HEK293 (cell line): Measurements from ENCODE around the gene FRMPD2.

Source experiments
- CTCF ChIA-PET: fragments of 350-600 bp; formaldehyde crosslinking; extraction: SDS; loops from one replicate; lab custom pipeline; 2021; ENCODE audit warnings: antibody characterized with exemption; lab: Yijun Ruan, JAX
- POLR2A ChIA-PET: fragments of 300-600 bp; formaldehyde crosslinking; extraction: SDS; loops from one replicate; lab custom pipeline; 2020; ENCODE audit warnings: antibody characterized with exemption, inconsistent platforms; lab: Yijun Ruan, JAX
- H3K27ac ChIP-seq: fragments of 200-500 bp; sonication (Bioruptor generic); 2 replicates; pipeline ENCODE4 v1.5.1; 2014; ENCODE audit warnings: low read depth, low read length, control low read depth, inconsistent platforms; ENCODE audit errors: extremely low read depth
- H3K36me3 ChIP-seq, 2 experiments: fragments of 200-500 bp in 1 of 2; sonication (Bioruptor generic) in 1 of 2; 1 replicate in 1 of 2; 2 replicates in 1 of 2; pipeline ENCODE4 v1.5.1; 2014 to 2017; ENCODE audit warnings: inconsistent platforms in 2 of 2, low read length in 2 of 2; ENCODE audit not compliant: control insufficient read depth in 2 of 2, insufficient read depth in 1 of 2
- H3K4me1 ChIP-seq: fragments of 200-500 bp; sonication (Bioruptor generic); 2 replicates; pipeline ENCODE4 v1.5.1; 2014; ENCODE audit warnings: mild to moderate bottlenecking, low read length, inconsistent platforms; ENCODE audit not compliant: control insufficient read depth, insufficient read depth
- H3K4me3 ChIP-seq: 2 replicates; pipeline ENCODE4 v1.5.1; 2011; ENCODE audit warnings: low read depth, mild to moderate bottlenecking, control low read depth, low read length, moderate library complexity
- H3K9me3 ChIP-seq: fragments of 200-500 bp; sonication (Bioruptor generic); 2 replicates; pipeline ENCODE4 v1.5.1; 2014; ENCODE audit warnings: low read depth, low read length, inconsistent platforms; ENCODE audit not compliant: control insufficient read depth, insufficient read depth
- BCL11B ChIP-seq: fragments of 450-650 bp; formaldehyde crosslinking; IDR thresholded peaks from 2 replicates; pipeline ENCODE4 v1.5.1; 2016; ENCODE audit warnings: low read depth, missing biosample characterization, missing genetic modification characterization
- KLF9 ChIP-seq: fragments of 450-650 bp; formaldehyde crosslinking; IDR thresholded peaks from 2 replicates; pipeline ENCODE4 v1.5.1; 2016; ENCODE audit warnings: missing biosample characterization, missing genetic modification characterization, low read depth
- OVOL3 ChIP-seq: fragments of 450-650 bp; formaldehyde crosslinking; IDR thresholded peaks from 2 replicates; pipeline ENCODE4 v1.5.1; 2016; ENCODE audit warnings: missing biosample characterization, missing genetic modification characterization
- PBX3 ChIP-seq: sonication (generic); formaldehyde crosslinking; IDR thresholded peaks from 2 replicates; pipeline ENCODE4 v1.8.1; 2022; ENCODE audit warnings: mild to moderate bottlenecking, moderate library complexity, missing genetic modification reagents
- RBAK ChIP-seq: fragments of 450-650 bp; formaldehyde crosslinking; IDR thresholded peaks from 2 replicates; pipeline ENCODE4 v1.5.1; 2016; ENCODE audit warnings: missing biosample characterization, missing genetic modification characterization
- SCRT1 ChIP-seq: fragments of 450-650 bp; formaldehyde crosslinking; IDR thresholded peaks from 2 replicates; pipeline ENCODE4 v1.5.1; 2016; ENCODE audit warnings: missing biosample characterization, missing genetic modification characterization, borderline replicate concordance
- SP3 ChIP-seq: fragments of 450-650 bp; formaldehyde crosslinking; IDR thresholded peaks from 2 replicates; pipeline ENCODE4 v1.5.1; 2016; ENCODE audit warnings: missing biosample characterization, missing genetic modification characterization
- TRIM28 ChIP-seq: IDR thresholded peaks from 2 replicates; pipeline ENCODE4 v1.6.1; 2011; ENCODE audit warnings: low read length, control low read depth, borderline replicate concordance
- WT1 ChIP-seq: fragments of 450-650 bp; formaldehyde crosslinking; IDR thresholded peaks from 2 replicates; pipeline ENCODE4 v1.5.1; 2016; ENCODE audit warnings: missing biosample characterization, missing genetic modification characterization
- ZBTB10 ChIP-seq: fragments of 450-650 bp; formaldehyde crosslinking; IDR thresholded peaks from 2 replicates; pipeline ENCODE4 v1.5.1; 2016; ENCODE audit warnings: missing biosample characterization, missing genetic modification characterization
- ZBTB21 ChIP-seq: fragments of 450-650 bp; formaldehyde crosslinking; IDR thresholded peaks from 2 replicates; pipeline ENCODE4 v1.5.1; 2017; ENCODE audit warnings: missing biosample characterization, missing genetic modification characterization
- ZBTB26 ChIP-seq: fragments of 450-650 bp; formaldehyde crosslinking; optimal IDR thresholded peaks from 2 replicates; pipeline ENCODE3; 2016; ENCODE audit warnings: missing biosample characterization, mild to moderate bottlenecking, missing genetic modification characterization
- ZBTB48 ChIP-seq: fragments of 450-650 bp; formaldehyde crosslinking; IDR thresholded peaks from 2 replicates; pipeline ENCODE4 v1.5.1; 2016; ENCODE audit warnings: missing biosample characterization, missing genetic modification characterization
- ZIC2 ChIP-seq: fragments of 450-650 bp; formaldehyde crosslinking; IDR thresholded peaks from 2 replicates; pipeline ENCODE4 v1.5.1; 2016; ENCODE audit warnings: missing biosample characterization, missing genetic modification characterization
- ZNF174 ChIP-seq: fragments of 450-650 bp; formaldehyde crosslinking; IDR thresholded peaks from 2 replicates; pipeline ENCODE4 v1.5.0; 2017; ENCODE audit warnings: missing biosample characterization, mild to moderate bottlenecking, missing genetic modification characterization
- ZNF239 ChIP-seq: fragments of 450-650 bp; formaldehyde crosslinking; IDR thresholded peaks from 2 replicates; pipeline ENCODE4 v1.5.1; 2016; ENCODE audit warnings: missing biosample characterization, missing genetic modification characterization
- ZNF26 ChIP-seq: fragments of 450-650 bp; formaldehyde crosslinking; IDR thresholded peaks from 2 replicates; pipeline ENCODE4 v1.5.1; 2016; ENCODE audit warnings: missing biosample characterization, missing genetic modification characterization
- ZNF311 ChIP-seq: fragments of 450-650 bp; formaldehyde crosslinking; IDR thresholded peaks from 2 replicates; pipeline ENCODE4 v1.5.1; 2017; ENCODE audit warnings: missing biosample characterization, missing genetic modification characterization, borderline replicate concordance
- ZNF354C ChIP-seq: fragments of 450-650 bp; formaldehyde crosslinking; IDR thresholded peaks from 2 replicates; pipeline ENCODE4 v1.5.1; 2016; ENCODE audit warnings: missing biosample characterization, missing genetic modification characterization, low read depth, borderline replicate concordance
- ZNF398 ChIP-seq: fragments of 450-650 bp; formaldehyde crosslinking; IDR thresholded peaks from 2 replicates; pipeline ENCODE4 v1.5.1; 2017; ENCODE audit warnings: missing biosample characterization, missing genetic modification characterization
- ZNF433 ChIP-seq: fragments of 450-650 bp; formaldehyde crosslinking; IDR thresholded peaks from 2 replicates; pipeline ENCODE4 v1.5.1; 2016; ENCODE audit warnings: missing biosample characterization, missing genetic modification characterization, low read depth
- ZNF624 ChIP-seq: fragments of 450-650 bp; formaldehyde crosslinking; IDR thresholded peaks from 2 replicates; pipeline ENCODE4 v1.5.1; 2017; ENCODE audit warnings: missing biosample characterization, missing genetic modification characterization
- ZNF658 ChIP-seq: fragments of 450-650 bp; formaldehyde crosslinking; IDR thresholded peaks from 2 replicates; pipeline ENCODE4; 2016; ENCODE audit warnings: missing biosample characterization, missing genetic modification characterization
- ZNF664 ChIP-seq: fragments of 450-650 bp; formaldehyde crosslinking; IDR thresholded peaks from 2 replicates; pipeline ENCODE4 v1.5.1; 2016; ENCODE audit warnings: missing biosample characterization, missing genetic modification characterization
- ZNF792 ChIP-seq: fragments of 450-650 bp; formaldehyde crosslinking; IDR thresholded peaks from 2 replicates; pipeline ENCODE4 v1.5.1; 2016; ENCODE audit warnings: missing biosample characterization, missing genetic modification characterization
- ZNF830 ChIP-seq: fragments of 450-650 bp; IDR thresholded peaks from 2 replicates; pipeline ENCODE4 v1.5.0; 2018; ENCODE audit warnings: missing biosample characterization, missing genetic modification characterization, low read depth, mild to moderate bottlenecking, moderate library complexity

Gene FRMPD2

GRCh38 chr10:48192881-48193450 is 81.5 kb downstream of the FRMPD2 start (continued):
- no peak for TF ChIP-seq PBX3 (CRISPR knock-in tag)

GRCh38 chr10:48187713-48188485 is 86.6 kb downstream of the FRMPD2 start:
- Histone ChIP-seq H3K4me3 (no peak overlapping the region), H3K4me1 (no peaks in the 10 kb centered on the region), H3K9me3 (no peaks in the 10 kb centered on the region), H3K36me3 (no peaks in the 10 kb centered on the region), H3K27ac (no peak overlapping the region)
- CTCF ChIA-PET, result no interaction called here
- TF ChIP-seq ZBTB48 (tag by site-specific recombination) (no peak), ZNF624 (tag by site-specific recombination) (no peak), ZNF26 (no peak), ZBTB21 (tag by site-specific recombination) (no peak), ZIC2 (peak; percentile 69), ZBTB10 (tag by site-specific recombination) (no peak), RBAK (tag by site-specific recombination) (no peak), ZNF311 (tag by site-specific recombination) (no peak)
- POLR2A ChIA-PET, result no interaction called here

- Histone ChIP-seq H3K36me3 (no peaks in the 10 kb centered on the region), H3K27ac (no peak overlapping the region), H3K4me3 (no peak overlapping the region), H3K9me3 (no peaks in the 10 kb centered on the region), H3K4me1 (no peaks in the 10 kb centered on the region)
- CTCF ChIA-PET, result no interaction called here
- POLR2A ChIA-PET, result no interaction called here
- no peak for TF ChIP-seq SP3 (tag by site-specific recombination)
- TF ChIP-seq ZNF174 (tag by site-specific recombination), result no peak
- no peak for TF ChIP-seq ZNF830 (tag by site-specific recombination)
- TF ChIP-seq ZNF433 (tag by site-specific recombination), result no peak
- TF ChIP-seq ZBTB26 (tag by site-specific recombination), result no peak
- TF ChIP-seq TRIM28, result no peak
- TF ChIP-seq WT1, result no peak
- TF ChIP-seq ZNF239, result no peak
- TF ChIP-seq ZNF792 (tag by site-specific recombination), result no peak
- no peak for TF ChIP-seq ZNF354C (tag by site-specific recombination)
- no peak for TF ChIP-seq SCRT1 (tag by site-specific recombination)
- no peak for TF ChIP-seq ZNF658 (tag by site-specific recombination)
- TF ChIP-seq BCL11B, result no peak
- TF ChIP-seq ZNF664 (tag by site-specific recombination), result no peak
- no peak for TF ChIP-seq ZNF398 (tag by site-specific recombination)
- TF ChIP-seq KLF9 (tag by site-specific recombination), result no peak
- TF ChIP-seq OVOL3 (tag by site-specific recombination), result no peak
Observed at GRCh38 chr10:48187126-48187525, 87.4 kb downstream of the FRMPD2 start.
